Thoracic aorta (tissue), 2 donors: ENCODE data around the gene ART1. TPM values are rescaled to one million over a fixed set of nuclear protein-coding genes. Genes with fewer than 3 reads are reported as not detected.
"Not testable (repeated sequence)": the region's sequence is repeated elsewhere in the genome, so short reads cannot be mapped to it uniquely, and the experiment has no call there.

Experiments used
- ATAC-seq: fragments of 150-250 bp; one replicate; pipeline ENCODE4 v1.8.0; 2017; ENCODE audit warnings: low read depth; ENCODE audit not compliant: insufficient number of reproducible peaks, low FRiP score
- DNase-seq: peaks from one replicate; pipeline ENCODE4 v3.0.0-alpha.2; 2020; ENCODE audit warnings: low spot score
- H3K27ac ChIP-seq, 2 donors: fragments of 200-600 bp; sonication (generic); 1 replicate in 1 of 2; 2 replicates in 1 of 2; pipeline ENCODE4 v1.5.1; 2016; ENCODE audit warnings: mild to moderate bottlenecking in 2 of 2, moderate library complexity in 2 of 2
- H3K27me3 ChIP-seq: fragments of 200-600 bp; sonication (generic); replicated peaks from 2 replicates; pipeline ENCODE4 v1.6.0; 2016; ENCODE audit warnings: mild to moderate bottlenecking; ENCODE audit not compliant: insufficient read depth
- H3K36me3 ChIP-seq: fragments of 200-600 bp; sonication (generic); one replicate; pipeline ENCODE4 v1.5.1; 2016
- H3K4me1 ChIP-seq, 2 donors: fragments of 200-600 bp; sonication (generic); 1 replicate in 1 of 2; 2 replicates in 1 of 2; pipeline versions ENCODE4 v1.5.1 to v1.6.0; 2016; ENCODE audit warnings: low read depth in 2 of 2, mild to moderate bottlenecking in 1 of 2; ENCODE audit not compliant: control insufficient read depth in 1 of 2
- H3K4me3 ChIP-seq: fragments of 200-600 bp; sonication (generic); 2 replicates; pipeline ENCODE4 v1.5.1; 2016; ENCODE audit warnings: mild to moderate bottlenecking
- H3K9me3 ChIP-seq: fragments of 200-600 bp; sonication (generic); 2 replicates; pipeline ENCODE4 v1.5.1; 2016
- total RNA-seq, 2 donors: library from RNA; depleted of rRNA; stranded (reverse); fragments of >200 nt; gene quantifications; one replicate each; pipeline versions ENCODE4 v1.1.0 to v1.2.3, GENCODE V29; 2016
- TF ChIP-seq, protein P1 (sequence below): fragments of 200-600 bp; sonication (generic); IDR thresholded peaks from one replicate; pipeline ENCODE4 v1.5.1; 2019; ENCODE audit warnings: antibody characterized with exemption

ART1 gene
- total RNA-seq, 2 donors from 2014 or later: not detected

DNA sequence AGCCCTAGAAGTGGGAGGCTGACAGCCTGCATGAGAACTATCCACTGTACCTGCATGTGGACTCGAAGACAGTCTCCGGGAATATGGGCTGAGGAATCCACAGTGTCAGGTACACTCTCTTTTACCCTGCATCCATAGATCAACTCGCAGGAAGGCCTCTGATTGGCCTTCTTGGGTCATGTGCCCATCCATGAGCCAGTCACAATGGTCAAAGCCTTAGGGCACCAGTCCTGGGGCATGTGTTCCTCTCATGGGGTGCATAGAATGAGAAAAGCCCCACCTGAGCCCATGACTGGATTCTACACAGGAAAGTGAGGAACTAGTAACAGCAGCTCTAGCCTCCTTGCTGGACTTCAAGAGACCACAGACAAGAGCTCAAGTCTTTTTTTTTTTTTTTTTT lies 10.6 kb downstream of the ART1 start:
- no peaks in the 10 kb centered on the region for H3K4me1 ChIP-seq
- no peaks in the 10 kb centered on the region for H3K36me3 ChIP-seq
- no peak overlapping the region for H3K4me3 ChIP-seq
- no peaks in the 10 kb centered on the region for H3K9me3 ChIP-seq
- H3K27me3 ChIP-seq: no peaks in the 10 kb centered on the region
- TF ChIP-seq, protein P1, sequence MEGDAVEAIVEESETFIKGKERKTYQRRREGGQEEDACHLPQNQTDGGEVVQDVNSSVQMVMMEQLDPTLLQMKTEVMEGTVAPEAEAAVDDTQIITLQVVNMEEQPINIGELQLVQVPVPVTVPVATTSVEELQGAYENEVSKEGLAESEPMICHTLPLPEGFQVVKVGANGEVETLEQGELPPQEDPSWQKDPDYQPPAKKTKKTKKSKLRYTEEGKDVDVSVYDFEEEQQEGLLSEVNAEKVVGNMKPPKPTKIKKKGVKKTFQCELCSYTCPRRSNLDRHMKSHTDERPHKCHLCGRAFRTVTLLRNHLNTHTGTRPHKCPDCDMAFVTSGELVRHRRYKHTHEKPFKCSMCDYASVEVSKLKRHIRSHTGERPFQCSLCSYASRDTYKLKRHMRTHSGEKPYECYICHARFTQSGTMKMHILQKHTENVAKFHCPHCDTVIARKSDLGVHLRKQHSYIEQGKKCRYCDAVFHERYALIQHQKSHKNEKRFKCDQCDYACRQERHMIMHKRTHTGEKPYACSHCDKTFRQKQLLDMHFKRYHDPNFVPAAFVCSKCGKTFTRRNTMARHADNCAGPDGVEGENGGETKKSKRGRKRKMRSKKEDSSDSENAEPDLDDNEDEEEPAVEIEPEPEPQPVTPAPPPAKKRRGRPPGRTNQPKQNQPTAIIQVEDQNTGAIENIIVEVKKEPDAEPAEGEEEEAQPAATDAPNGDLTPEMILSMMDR: no peak
- no peak for ATAC-seq
- DNase-seq: no peak
- no peak overlapping the region for H3K27ac ChIP-seq

GRCh38 chr11:3657331-3657730 lies 12.4 kb downstream of the ART1 start:
- not testable (repeated sequence) for ATAC-seq, DNase-seq, H3K27ac ChIP-seq, H3K36me3 ChIP-seq, H3K9me3 ChIP-seq, H3K27me3 ChIP-seq, H3K4me3 ChIP-seq, H3K4me1 ChIP-seq

GRCh38 chr11:3658252-3658651 lies 13.3 kb downstream of the ART1 start:
- H3K27ac ChIP-seq: no peak overlapping the region
- no peak for DNase-seq

GRCh38 chr11:3659595-3660515 lies 14.9 kb downstream of the ART1 start:
- ATAC-seq (no peak), DNase-seq (no peak)
- H3K4me3 ChIP-seq: no peak overlapping the region
- H3K27ac ChIP-seq: no peak overlapping the region
- H3K4me1 ChIP-seq: no peaks in the 10 kb centered on the region
- H3K27me3 ChIP-seq: no peaks in the 10 kb centered on the region
- no peaks in the 10 kb centered on the region for H3K9me3 ChIP-seq
- no peaks in the 10 kb centered on the region for H3K36me3 ChIP-seq
- TF ChIP-seq, protein P1: no peak

More at GRCh38 chr11:3658252-3658651, 13.3 kb downstream of the ART1 start:
- Histone ChIP-seq H3K4me1 (no peaks in the 10 kb centered on the region), H3K36me3 (no peaks in the 10 kb centered on the region), H3K4me3 (no peak overlapping the region), H3K9me3 (no peaks in the 10 kb centered on the region), H3K27me3 (no peaks in the 10 kb centered on the region)
- ATAC-seq: no peak
- TF ChIP-seq, protein P1: no peak

DNA sequence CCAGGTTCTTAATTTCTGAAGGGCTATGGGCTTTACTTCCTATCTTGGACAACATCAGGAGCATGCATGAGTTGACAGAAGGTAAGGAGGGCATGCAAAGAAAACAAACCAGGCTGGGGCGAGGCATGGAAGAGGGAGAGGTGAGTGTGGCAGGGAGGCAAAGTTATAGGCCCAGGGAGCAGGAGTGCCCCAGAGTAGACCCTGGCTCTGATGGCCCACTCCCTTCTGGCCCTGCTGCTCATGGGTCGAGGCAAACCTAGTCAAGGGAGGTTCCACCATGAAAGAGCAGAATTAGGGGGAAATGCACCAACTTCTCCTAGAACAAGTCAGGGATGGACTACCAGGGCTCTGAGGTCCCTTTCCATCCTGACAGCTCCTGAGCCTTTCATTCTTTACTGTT lies 16.0 kb downstream of the ART1 start:
- DNase-seq: no peak
- no peaks in the 10 kb centered on the region for H3K9me3 ChIP-seq

More for the DNA sequence above, 16.0 kb downstream of the ART1 start:
- TF ChIP-seq, protein P1: no peak
- Histone ChIP-seq H3K27me3 (no peaks in the 10 kb centered on the region), H3K36me3 (peaks cover 6% of the 10 kb centered on the region), H3K27ac (no peak overlapping the region), H3K4me1 (no peaks in the 10 kb centered on the region), H3K4me3 (no peak overlapping the region)
- no peak for ATAC-seq
